ENCODE results near the gene TEX2. TPM values are rescaled to one million over a fixed set of nuclear protein-coding genes. Genes with fewer than 3 reads are reported as not detected.

Gene TEX2
- total and polyA plus RNA-seq, 2 donors (not counting 3 experiments of a cell fraction or from before 2014, with no cell fraction given) = 13.3 to 25.8 TPM

GRCh38 chr17:64231567-64232141 is 31.4 kb downstream of the TEX2 start:
- Histone ChIP-seq H3K9me1 (replicated peaks; ENCODE audit: control insufficient read depth, extremely low read depth, insufficient read depth, low read length) (no peaks in the 10 kb centered on the region), H3K79me2 (ENCODE audit: control insufficient read depth, insufficient read depth, low read length) (peaks cover 1% of the 10 kb centered on the region), H3K4me3 (replicated peaks in 1 of 3; ENCODE audit: insufficient read depth in 1 of 3, low read depth in 1 of 3, low read length in 3 of 3) (no peak overlapping the region), H3K4me2 (ENCODE audit: insufficient read depth, low read length) (no peak overlapping the region), H3K4me1 (ENCODE audit: control insufficient read depth, extremely low read depth, insufficient read depth, low read length) (no peaks in the 10 kb centered on the region), H3K9ac (replicated peaks; ENCODE audit: extremely low read depth, insufficient read depth, low read length) (no peak overlapping the region), H3K27ac (ENCODE audit: insufficient read depth, low read depth, low read length) (no peak overlapping the region), H3K27me3 (ENCODE audit: control insufficient read depth in 2 of 2, insufficient read depth in 2 of 2, low read length in 2 of 2) (no peaks in the 10 kb centered on the region), H4K20me1 (replicated peaks; ENCODE audit: control insufficient read depth, extremely low read depth, insufficient read depth, low read length) (no peaks in the 10 kb centered on the region), H3K36me3 (ENCODE audit: control insufficient read depth in 2 of 2, extremely low read depth in 1 of 2, insufficient read depth in 2 of 2, low read length in 2 of 2) (no peaks in the 10 kb centered on the region), H2AFZ (ENCODE audit: low read depth, low read length) (no peak overlapping the region), H3K9me3 (replicated peaks; ENCODE audit: control insufficient read depth, insufficient read depth, low read length) (no peaks in the 10 kb centered on the region)
- CTCF ChIA-PET = interaction anchor here (1.4 kb wide), 1 partner anchor 14 kb away, joined by 3 read pairs; no protein-coding TSS in a partner anchor
- POLR2A ChIA-PET = no interaction called here
- TF ChIP-seq POLR2A (IDR thresholded peaks at IDR 0.05; ENCODE audit: low read depth, low read length) = no peak
- TF ChIP-seq MYC (IDR thresholded peaks at IDR 0.05; ENCODE audit: low read depth, low read length) = no peak
- TF ChIP-seq JUN (IDR thresholded peaks at IDR 0.05; ENCODE audit: borderline replicate concordance, insufficient read depth, insufficient read length, low read depth) = no peak
- no peak for TF ChIP-seq MAX (IDR thresholded peaks at IDR 0.05; ENCODE audit: insufficient read depth, insufficient read length)
- TF ChIP-seq GATA2 (IDR thresholded peaks at IDR 0.05; ENCODE audit: insufficient read depth, insufficient read length, low read depth, low read length) = no peak
- DNase-seq (ENCODE audit: low read depth, low spot score) (no peak), FAIRE-seq (no peak)
- BruUV-seq (replicated peaks) = no TSS peak
- dilution Hi-C loops (cut with MboI; ENCODE audit: extremely low pct_ligation_motif_present, low sequenced_read_pairs) = no loop called here
- intact Hi-C loops (cut with micrococcal nuclease) = no loop called here

GRCh38 chr17:64230791-64231408 is 32.2 kb downstream of the TEX2 start:
- FAIRE-seq = peak; percentile 70
- TF ChIP-seq MAX (IDR thresholded peaks at IDR 0.05; ENCODE audit: insufficient read depth, insufficient read length) = no peak
- TF ChIP-seq GATA2 (IDR thresholded peaks at IDR 0.05; ENCODE audit: insufficient read depth, insufficient read length, low read depth, low read length) = no peak
- no peak for TF ChIP-seq EZH2 (IDR thresholded peaks at IDR 0.05; ENCODE audit: borderline replicate concordance, low read depth, low read length, severe bottlenecking)
- TF ChIP-seq POLR2A (IDR thresholded peaks at IDR 0.05; ENCODE audit: low read depth, low read length) = no peak
- TF ChIP-seq FOS (IDR thresholded peaks at IDR 0.05; ENCODE audit: borderline replicate concordance, insufficient read depth, low read length) = no peak
- no peak for TF ChIP-seq MYC (IDR thresholded peaks at IDR 0.05; ENCODE audit: low read depth, low read length)
- TF ChIP-seq POLR2AphosphoS5 (IDR thresholded peaks at IDR 0.05; ENCODE audit: insufficient read depth, low read depth, low read length) = no peak
- no peak for TF ChIP-seq CTCF (IDR thresholded peaks at IDR 0.05; ENCODE audit: extremely low read depth in 1 of 2, insufficient read depth in 1 of 2, low read depth in 1 of 2, low read length in 2 of 2)
- no peak for TF ChIP-seq JUN (IDR thresholded peaks at IDR 0.05; ENCODE audit: borderline replicate concordance, insufficient read depth, insufficient read length, low read depth)
- Histone ChIP-seq H2AFZ (ENCODE audit: low read depth, low read length) (no peak overlapping the region), H3K9me1 (replicated peaks; ENCODE audit: control insufficient read depth, extremely low read depth, insufficient read depth, low read length) (no peaks in the 10 kb centered on the region), H4K20me1 (replicated peaks; ENCODE audit: control insufficient read depth, extremely low read depth, insufficient read depth, low read length) (no peaks in the 10 kb centered on the region), H3K9me3 (replicated peaks; ENCODE audit: control insufficient read depth, insufficient read depth, low read length) (no peaks in the 10 kb centered on the region), H3K27ac (ENCODE audit: insufficient read depth, low read depth, low read length) (no peak overlapping the region), H3K27me3 (ENCODE audit: control insufficient read depth in 2 of 2, insufficient read depth in 2 of 2, low read length in 2 of 2) (no peaks in the 10 kb centered on the region), H3K36me3 (ENCODE audit: control insufficient read depth in 2 of 2, extremely low read depth in 1 of 2, insufficient read depth in 2 of 2, low read length in 2 of 2) (no peaks in the 10 kb centered on the region), H3K79me2 (ENCODE audit: control insufficient read depth, insufficient read depth, low read length) (peaks cover 1% of the 10 kb centered on the region), H3K4me1 (ENCODE audit: control insufficient read depth, extremely low read depth, insufficient read depth, low read length) (no peaks in the 10 kb centered on the region), H3K4me2 (ENCODE audit: insufficient read depth, low read length) (no peak overlapping the region), H3K4me3 (replicated peaks in 1 of 3; ENCODE audit: insufficient read depth in 1 of 3, low read depth in 1 of 3, low read length in 3 of 3) (no peak overlapping the region), H3K9ac (replicated peaks; ENCODE audit: extremely low read depth, insufficient read depth, low read length) (no peak overlapping the region)
- intact Hi-C loops (cut with micrococcal nuclease) = no loop called here
- no TSS peak for BruUV-seq (replicated peaks)
- ChIA-PET POLR2A (no interaction called here), CTCF (interaction anchor here (0.7 to 1.5 kb wide), 4 partner anchors 10 to 97 kb away, joined by 3 to 4 read pairs (median 4); no protein-coding TSS in a partner anchor)
- DNase-seq (ENCODE audit: low read depth, low spot score) = peak; percentile 28
- dilution Hi-C loops (cut with MboI; ENCODE audit: extremely low pct_ligation_motif_present, low sequenced_read_pairs) = no loop called here

All from endothelial cell of umbilical vein (primary cell).